ENCODE results near the gene COL25A1. TPM values are rescaled to one million over a fixed set of nuclear protein-coding genes. Genes with fewer than 3 reads are reported as not detected.
"Not testable (repeated sequence)": the region's sequence is repeated elsewhere in the genome, so short reads cannot be mapped to it uniquely, and the experiment has no call there.

The COL25A1 gene
- total RNA-seq, 2 experiments from 2014 or later, result not detected

DNA sequence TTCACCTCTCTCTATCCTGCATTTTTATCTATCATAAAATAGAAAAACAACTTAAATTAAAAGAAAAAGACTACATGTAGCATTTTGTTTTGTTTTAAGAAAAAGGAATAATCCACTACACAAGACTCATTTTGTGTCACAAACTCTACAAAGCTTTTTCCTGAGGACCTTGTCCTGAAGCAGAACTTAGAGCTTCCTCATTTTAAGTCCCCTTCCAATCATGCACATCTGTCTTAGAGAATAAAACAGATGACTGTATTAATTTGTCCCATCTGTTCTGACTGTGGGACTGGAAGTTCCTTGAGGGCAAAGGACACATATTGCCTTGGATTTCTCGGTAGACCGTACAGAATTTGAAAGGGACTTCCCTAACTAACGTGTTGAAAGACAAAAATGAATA, 218.5 kb downstream of the COL25A1 start:
- POLR2A ChIA-PET, result no interaction called here
- no peak for ATAC-seq

DNA sequence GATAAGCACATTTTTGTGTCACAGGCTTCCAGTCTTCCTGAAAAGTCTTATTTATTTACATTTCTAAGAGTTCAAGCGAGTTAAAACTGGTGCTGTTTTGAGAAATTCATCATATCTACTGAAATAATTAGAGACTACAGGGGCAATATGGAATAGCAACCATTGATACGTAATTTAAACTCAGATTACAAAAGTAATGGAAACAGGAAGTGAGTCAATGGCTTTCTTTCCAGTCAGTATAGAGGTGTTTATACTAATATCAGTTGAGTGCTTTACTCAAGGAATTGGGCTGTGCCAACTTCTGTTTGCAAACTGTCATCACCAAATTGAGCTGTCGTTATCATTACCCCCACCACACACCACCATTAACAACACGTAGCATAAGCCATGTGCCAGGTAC, 222.7 kb downstream of the COL25A1 start:
- Mint-ChIP-seq H3K4me1 (ENCODE audit: low read depth) (no peaks in the 10 kb centered on the region), H3K36me3 (ENCODE audit: low read depth) (no peaks in the 10 kb centered on the region), H3K4me3 (no peak overlapping the region), H3K27ac (no peak overlapping the region), H3K27me3 (ENCODE audit: low read depth) (peaks cover 2% of the 10 kb centered on the region), H3K9me3 (ENCODE audit: insufficient read depth) (no peaks in the 10 kb centered on the region)
- DNase-seq, result no peak
- ChIA-PET POLR2A (no interaction called here), CTCF (no interaction called here)
- ATAC-seq, result no peak

More for the DNA sequence above, 218.5 kb downstream of the COL25A1 start:
- Mint-ChIP-seq H3K36me3 (ENCODE audit: low read depth) (no peaks in the 10 kb centered on the region), H3K4me3 (no peak overlapping the region), H3K27me3 (ENCODE audit: low read depth) (peaks cover 13% of the 10 kb centered on the region), H3K9me3 (ENCODE audit: insufficient read depth) (no peaks in the 10 kb centered on the region), H3K27ac (no peak overlapping the region), H3K4me1 (ENCODE audit: low read depth) (no peaks in the 10 kb centered on the region)
- CTCF ChIA-PET, result no interaction called here
- no peak for DNase-seq

- ChIA-PET POLR2A (no interaction called here), CTCF (no interaction called here)
- no peak for DNase-seq
- no peaks in the 10 kb centered on the region for H3K36me3 Mint-ChIP-seq (ENCODE audit: low read depth)
- H3K4me3 Mint-ChIP-seq, result no peak overlapping the region
- no peak for ATAC-seq
- H3K4me1 Mint-ChIP-seq (ENCODE audit: low read depth), result no peaks in the 10 kb centered on the region
- H3K27ac Mint-ChIP-seq, result no peak overlapping the region
- no peaks in the 10 kb centered on the region for H3K9me3 Mint-ChIP-seq (ENCODE audit: insufficient read depth)
- H3K27me3 Mint-ChIP-seq (ENCODE audit: low read depth), result peaks cover 2% of the 10 kb centered on the region
Measured at GRCh38 chr4:109079201-109079600, 223.3 kb downstream of the COL25A1 start.

DNA sequence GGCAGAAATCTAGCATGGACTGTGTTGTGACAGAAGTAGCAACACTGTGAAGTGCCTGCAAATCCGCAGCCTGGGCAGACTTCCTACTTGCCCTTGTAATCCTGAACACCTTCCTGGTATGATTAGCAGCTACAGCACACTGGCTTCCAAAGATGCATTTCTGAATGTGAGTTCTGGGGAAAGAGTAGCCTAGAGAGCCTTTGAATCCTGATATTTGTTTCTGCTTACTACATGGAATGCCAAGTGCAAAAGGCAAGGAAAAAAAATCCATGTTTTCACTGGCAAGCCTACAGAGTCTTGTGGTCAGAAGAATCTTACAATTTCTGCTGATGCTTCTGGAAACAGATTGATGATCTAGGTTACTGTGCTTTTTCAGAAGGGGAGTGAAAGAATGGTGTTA, 223.7 kb downstream of the COL25A1 start:
- H3K9me3 Mint-ChIP-seq (ENCODE audit: insufficient read depth), result no peaks in the 10 kb centered on the region
- no peaks in the 10 kb centered on the region for H3K4me1 Mint-ChIP-seq (ENCODE audit: low read depth)
- no peaks in the 10 kb centered on the region for H3K36me3 Mint-ChIP-seq (ENCODE audit: low read depth)
- no peak for ATAC-seq
- DNase-seq, result no peak
- POLR2A ChIA-PET, result no interaction called here
- peaks cover 2% of the 10 kb centered on the region for H3K27me3 Mint-ChIP-seq (ENCODE audit: low read depth)
- no peak overlapping the region for H3K27ac Mint-ChIP-seq
- H3K4me3 Mint-ChIP-seq, result no peak overlapping the region
- CTCF ChIA-PET, result no interaction called here

GRCh38 chr4:109077505-109077904, 225.0 kb downstream of the COL25A1 start:
- Mint-ChIP-seq H3K36me3 (ENCODE audit: low read depth) (no peaks in the 10 kb centered on the region), H3K4me1 (ENCODE audit: low read depth) (no peaks in the 10 kb centered on the region), H3K4me3 (no peak overlapping the region), H3K9me3 (ENCODE audit: insufficient read depth) (no peaks in the 10 kb centered on the region), H3K27ac (no peak overlapping the region), H3K27me3 (ENCODE audit: low read depth) (peaks cover 2% of the 10 kb centered on the region)
- POLR2A ChIA-PET, result interaction anchor here (0.5 kb wide), 1 partner anchor 143 kb away, joined by 3 read pairs; no protein-coding TSS in a partner anchor
- no peak for DNase-seq
- no peak for ATAC-seq
- CTCF ChIA-PET, result no interaction called here

DNA sequence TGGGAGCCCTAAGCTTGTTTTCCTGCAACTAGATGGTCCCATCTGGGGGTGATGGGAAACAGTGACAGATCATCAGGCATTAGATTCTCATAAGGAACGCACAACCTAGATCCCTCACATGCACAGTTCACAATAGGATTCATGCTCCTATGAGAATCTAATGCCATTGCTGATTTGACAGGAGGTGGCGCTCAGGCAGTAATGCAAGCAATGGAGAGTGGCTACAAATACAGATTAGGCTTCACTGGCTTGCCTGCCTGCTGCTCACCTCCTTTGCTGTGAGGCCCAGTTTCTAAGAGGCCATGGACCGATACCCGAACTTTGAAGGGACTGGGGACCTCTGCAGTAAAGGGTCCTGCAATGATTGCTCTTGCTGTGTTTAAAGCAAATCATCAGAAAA, 225.7 kb downstream of the COL25A1 start:
- H3K9me3 Mint-ChIP-seq (ENCODE audit: insufficient read depth); H3K4me1 Mint-ChIP-seq (ENCODE audit: low read depth); ATAC-seq; DNase-seq; POLR2A ChIA-PET; H3K27me3 Mint-ChIP-seq (ENCODE audit: low read depth); H3K36me3 Mint-ChIP-seq (ENCODE audit: low read depth); H3K27ac Mint-ChIP-seq; H3K4me3 Mint-ChIP-seq: not testable (repeated sequence)
- CTCF ChIA-PET, result interaction anchor here (0.9 kb wide), 1 partner anchor 422 kb away, joined by 3 read pairs; no protein-coding TSS in a partner anchor

GRCh38 chr4:109075621-109076020, 226.8 kb downstream of the COL25A1 start:
- H3K27ac Mint-ChIP-seq, result no peak overlapping the region
- no peak overlapping the region for H3K4me3 Mint-ChIP-seq
- ATAC-seq (no peak), DNase-seq (no peak)
- H3K36me3 Mint-ChIP-seq (ENCODE audit: low read depth), result no peaks in the 10 kb centered on the region
- ChIA-PET POLR2A (no interaction called here), CTCF (interaction anchor here (0.9 kb wide), 1 partner anchor 423 kb away, joined by 3 read pairs; no protein-coding TSS in a partner anchor)
- no peaks in the 10 kb centered on the region for H3K9me3 Mint-ChIP-seq (ENCODE audit: insufficient read depth)
- peaks cover 2% of the 10 kb centered on the region for H3K27me3 Mint-ChIP-seq (ENCODE audit: low read depth)
- H3K4me1 Mint-ChIP-seq (ENCODE audit: low read depth), result no peaks in the 10 kb centered on the region

DNA sequence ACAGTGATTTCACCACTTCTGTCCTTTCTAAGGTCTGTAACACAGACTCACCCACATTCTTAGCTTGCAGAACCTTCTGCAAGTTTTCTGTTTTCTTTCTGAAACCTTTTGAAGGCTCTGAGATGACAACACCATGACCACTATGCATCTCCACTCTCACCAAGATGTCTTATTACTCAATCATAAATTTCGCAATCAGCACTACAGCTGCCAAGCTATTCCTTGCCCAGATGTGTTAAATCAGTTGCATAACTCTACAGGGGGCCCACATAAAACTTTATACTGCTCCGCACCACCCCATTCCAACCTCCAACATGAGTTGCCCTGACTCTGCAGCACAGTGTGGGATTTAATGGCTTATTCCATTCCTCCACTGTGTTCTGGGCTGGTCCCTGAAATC, 229.9 kb downstream of the COL25A1 start:
- H3K36me3 Mint-ChIP-seq (ENCODE audit: low read depth), result no peaks in the 10 kb centered on the region
- DNase-seq (no peak), ATAC-seq (no peak)
- CTCF ChIA-PET, result no interaction called here
- H3K4me3 Mint-ChIP-seq, result no peak overlapping the region
- no peak overlapping the region for H3K27ac Mint-ChIP-seq
- POLR2A ChIA-PET, result no interaction called here
- no peaks in the 10 kb centered on the region for H3K4me1 Mint-ChIP-seq (ENCODE audit: low read depth)
- H3K9me3 Mint-ChIP-seq (ENCODE audit: insufficient read depth), result no peaks in the 10 kb centered on the region
- H3K27me3 Mint-ChIP-seq (ENCODE audit: low read depth), result peaks cover 4% of the 10 kb centered on the region

- H3K9me3 Mint-ChIP-seq (ENCODE audit: insufficient read depth); CTCF ChIA-PET; POLR2A ChIA-PET; ATAC-seq; DNase-seq; H3K36me3 Mint-ChIP-seq (ENCODE audit: low read depth); H3K4me3 Mint-ChIP-seq; H3K4me1 Mint-ChIP-seq (ENCODE audit: low read depth); H3K27ac Mint-ChIP-seq; H3K27me3 Mint-ChIP-seq (ENCODE audit: low read depth): not testable (repeated sequence)
Measured at GRCh38 chr4:109070677-109071076, 231.8 kb downstream of the COL25A1 start.

DNA sequence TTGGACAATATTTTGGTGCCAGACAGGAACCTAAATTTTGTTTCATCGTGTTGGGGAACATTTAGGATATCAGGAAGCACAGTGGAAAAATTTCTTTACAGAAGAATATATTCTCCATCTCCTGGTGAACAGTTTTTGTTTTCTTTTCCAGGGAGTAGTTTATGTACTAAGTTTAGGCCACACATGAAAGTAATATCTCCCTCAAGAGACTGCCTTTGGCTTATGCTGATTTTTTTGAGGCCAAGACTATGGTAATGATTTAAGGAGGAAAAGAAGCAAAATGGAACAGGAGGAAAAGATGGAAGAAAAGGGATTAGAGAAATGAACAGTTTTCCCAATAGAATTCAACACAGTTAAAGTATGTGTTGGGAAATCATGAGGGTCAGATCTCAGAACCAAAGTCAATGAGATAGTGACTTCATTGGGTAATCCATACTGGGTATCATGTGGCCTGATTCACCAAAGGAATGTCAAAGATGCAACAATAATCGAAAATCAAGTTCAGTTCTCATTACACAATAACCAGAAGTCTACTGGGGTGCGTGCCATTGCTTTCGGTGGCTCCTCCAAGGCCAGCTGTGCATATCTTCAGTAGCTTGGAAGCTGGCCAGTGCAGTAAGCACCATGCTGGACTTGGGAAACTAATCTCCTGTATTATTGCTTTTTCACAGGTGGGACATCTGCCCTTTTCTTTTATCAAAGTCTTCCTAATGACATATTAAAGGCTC, 234.8 kb downstream of the COL25A1 start:
- ChIA-PET CTCF (no interaction called here), POLR2A (no interaction called here)
- Mint-ChIP-seq H3K27ac (no peak overlapping the region), H3K36me3 (ENCODE audit: low read depth) (no peaks in the 10 kb centered on the region), H3K9me3 (ENCODE audit: insufficient read depth) (no peaks in the 10 kb centered on the region), H3K4me3 (no peak overlapping the region), H3K27me3 (ENCODE audit: low read depth) (peaks cover 7% of the 10 kb centered on the region), H3K4me1 (ENCODE audit: low read depth) (no peaks in the 10 kb centered on the region)
- ATAC-seq, result no peak
- DNase-seq, result no peak

DNA sequence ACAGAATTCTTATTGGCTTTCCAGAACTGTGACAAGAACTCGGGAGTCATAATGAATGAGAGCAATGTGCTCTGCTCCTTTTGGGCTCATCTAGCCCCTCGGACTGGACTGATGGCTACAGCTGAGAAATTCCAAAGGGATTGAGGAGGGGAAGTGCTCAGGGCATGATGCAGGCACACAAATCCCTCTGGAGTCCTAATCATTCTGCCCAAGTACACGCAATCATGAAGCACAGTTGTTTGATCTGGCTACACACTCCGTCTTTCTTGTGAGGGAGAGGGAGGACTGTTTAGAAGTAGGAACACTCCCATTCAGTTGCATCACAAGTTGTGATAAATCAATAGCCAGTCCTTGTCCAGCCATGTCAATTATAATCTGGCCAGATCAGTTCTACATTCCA, 237.5 kb downstream of the COL25A1 start:
- CTCF ChIA-PET, result no interaction called here
- DNase-seq (no peak), ATAC-seq (no peak)
- POLR2A ChIA-PET, result no interaction called here
- no peaks in the 10 kb centered on the region for H3K9me3 Mint-ChIP-seq (ENCODE audit: insufficient read depth)
- H3K27me3 Mint-ChIP-seq (ENCODE audit: low read depth), result peaks cover 17% of the 10 kb centered on the region
- no peak overlapping the region for H3K27ac Mint-ChIP-seq
- no peaks in the 10 kb centered on the region for H3K4me1 Mint-ChIP-seq (ENCODE audit: low read depth)
- no peak overlapping the region for H3K4me3 Mint-ChIP-seq
- H3K36me3 Mint-ChIP-seq (ENCODE audit: low read depth), result no peaks in the 10 kb centered on the region

- no peaks in the 10 kb centered on the region for H3K4me1 Mint-ChIP-seq (ENCODE audit: low read depth)
- no peak for ATAC-seq
- peaks cover 18% of the 10 kb centered on the region for H3K27me3 Mint-ChIP-seq (ENCODE audit: low read depth)
- no peak for DNase-seq
- no peaks in the 10 kb centered on the region for H3K36me3 Mint-ChIP-seq (ENCODE audit: low read depth)
- no peak overlapping the region for H3K4me3 Mint-ChIP-seq
- no peak overlapping the region for H3K27ac Mint-ChIP-seq
- CTCF ChIA-PET, result no interaction called here
- no peaks in the 10 kb centered on the region for H3K9me3 Mint-ChIP-seq (ENCODE audit: insufficient read depth)
- POLR2A ChIA-PET, result no interaction called here
Measured at GRCh38 chr4:109053257-109053656, 249.2 kb downstream of the COL25A1 start.

- ChIA-PET POLR2A (no interaction called here), CTCF (no interaction called here)
- Mint-ChIP-seq H3K36me3 (ENCODE audit: low read depth) (no peaks in the 10 kb centered on the region), H3K9me3 (ENCODE audit: insufficient read depth) (no peaks in the 10 kb centered on the region), H3K27ac (no peak overlapping the region), H3K4me3 (no peak overlapping the region), H3K4me1 (ENCODE audit: low read depth) (no peaks in the 10 kb centered on the region), H3K27me3 (ENCODE audit: low read depth) (peaks cover 18% of the 10 kb centered on the region)
- ATAC-seq, result no peak
- no peak for DNase-seq
Measured at GRCh38 chr4:109052821-109053220, 249.6 kb downstream of the COL25A1 start.

All from activated CD8-positive, alpha-beta T cell treated with anti-CD3 and anti-CD28 coated beads, Interleukin-2, amount 10 ng/mL, durations not matched to agents 7 days and 5 days (primary cell).